Osteoblast (primary cell): ENCODE measurements around the gene SPTB. TPM values are rescaled to one million over a fixed set of nuclear protein-coding genes. Genes with fewer than 3 reads are reported as not detected.
A peak's percentile ranks its signal among the peaks of the same experiment; 100 is the strongest.

Source experiments
- DNase-seq: peaks from one replicate; pipeline ENCODE4 v3.0.0; 2011; ENCODE audit warnings: low spot score, mixed read lengths; ENCODE audit not compliant: insufficient read length; ENCODE audit errors: missing footprints
- H2AFZ ChIP-seq: 2 replicates; pipeline ENCODE4 v1.6.0; 2011; ENCODE audit warnings: mild to moderate bottlenecking, low read length
- H3K27ac ChIP-seq: 2 replicates; pipeline ENCODE4 v1.5.1; 2011; ENCODE audit warnings: mild to moderate bottlenecking, low read depth, low read length, moderate library complexity
- H3K27me3 ChIP-seq: 2 replicates; pipeline ENCODE4 v1.6.0; 2012; ENCODE audit warnings: mild to moderate bottlenecking, control low read depth, inconsistent platforms, low read length, moderate library complexity; ENCODE audit not compliant: insufficient read depth
- H3K36me3 ChIP-seq: 2 replicates; pipeline ENCODE4 v1.5.1; 2011; ENCODE audit warnings: mild to moderate bottlenecking, low read length, control low read depth, moderate library complexity; ENCODE audit not compliant: insufficient read depth
- H3K4me1 ChIP-seq: 2 replicates; pipeline ENCODE4 v1.5.1; 2011; ENCODE audit warnings: mild to moderate bottlenecking, low read length, control low read depth, moderate library complexity; ENCODE audit not compliant: insufficient read depth
- H3K4me2 ChIP-seq: 2 replicates; pipeline ENCODE4 v1.6.0; 2011; ENCODE audit warnings: mild to moderate bottlenecking, low read length; ENCODE audit not compliant: insufficient read depth
- H3K4me3 ChIP-seq: fragments of 200-600 bp; sonication (generic); 3 replicates; pipeline ENCODE4 v1.5.1; 2012; ENCODE audit warnings: mild to moderate bottlenecking, low read length, inconsistent platforms; ENCODE audit not compliant: insufficient read depth
- H3K79me2 ChIP-seq: 2 replicates; pipeline ENCODE4 v1.6.0; 2012; ENCODE audit warnings: mild to moderate bottlenecking, low read length, control low read depth, inconsistent platforms; ENCODE audit not compliant: insufficient read depth
- H3K9me3 ChIP-seq: 2 replicates; pipeline ENCODE4 v1.5.1; 2011; ENCODE audit warnings: low read depth, low read length, control low read depth
- H4K20me1 ChIP-seq: 2 replicates; pipeline ENCODE4 v1.6.0; 2012; ENCODE audit warnings: mild to moderate bottlenecking, low read length, control low read depth; ENCODE audit not compliant: insufficient read depth
- CTCF ChIP-seq: IDR thresholded peaks from 2 replicates; pipeline ENCODE4 v1.5.1; 2011; ENCODE audit warnings: mild to moderate bottlenecking, low read depth, low read length, moderate library complexity; ENCODE audit errors: extremely low read depth
- total RNA-seq: library from RNA; depleted of rRNA; stranded (reverse); fragments of >200 nt; gene quantifications from 2 replicates; pipeline ENCODE4 v1.2.3, GENCODE V29; 2012

Gene SPTB
- total RNA-seq, 1 donor = under 0.01 TPM

GRCh38 chr14:64760916-64761315 is 118.8 kb downstream of the SPTB start:
- H4K20me1 ChIP-seq = no peaks in the 10 kb centered on the region
- H3K4me3 ChIP-seq = no peak overlapping the region
- no peaks in the 10 kb centered on the region for H3K36me3 ChIP-seq
- peaks cover 12% of the 10 kb centered on the region for H3K27me3 ChIP-seq
- H3K79me2 ChIP-seq = no peaks in the 10 kb centered on the region
- no peak overlapping the region for H2AFZ ChIP-seq
- no peaks in the 10 kb centered on the region for H3K9me3 ChIP-seq
- no peak overlapping the region for H3K4me2 ChIP-seq
- DNase-seq = no peak
- no peak for TF ChIP-seq CTCF
- peaks cover 45% of the 10 kb centered on the region for H3K4me1 ChIP-seq
- no peak overlapping the region for H3K27ac ChIP-seq

GRCh38 chr14:64760146-64760755 is 119.5 kb downstream of the SPTB start:
- Histone ChIP-seq H3K27me3 (peaks cover 19% of the 10 kb centered on the region), H3K36me3 (no peaks in the 10 kb centered on the region), H2AFZ (no peak overlapping the region), H3K9me3 (no peaks in the 10 kb centered on the region), H3K27ac (no peak overlapping the region), H3K4me3 (no peak overlapping the region), H3K4me1 (peaks cover 45% of the 10 kb centered on the region), H3K79me2 (no peaks in the 10 kb centered on the region), H3K4me2 (no peak overlapping the region), H4K20me1 (no peaks in the 10 kb centered on the region)
- peak; percentile 95 for DNase-seq
- peak; percentile 86 for TF ChIP-seq CTCF

GRCh38 chr14:64759555-64759938 is 120.2 kb downstream of the SPTB start:
- H3K36me3 ChIP-seq = no peaks in the 10 kb centered on the region
- no peak overlapping the region for H3K4me3 ChIP-seq
- H4K20me1 ChIP-seq = no peaks in the 10 kb centered on the region
- no peak for TF ChIP-seq CTCF
- H2AFZ ChIP-seq = no peak overlapping the region
- H3K27me3 ChIP-seq = peaks cover 26% of the 10 kb centered on the region
- H3K9me3 ChIP-seq = no peaks in the 10 kb centered on the region
- H3K79me2 ChIP-seq = no peaks in the 10 kb centered on the region
- peaks cover 43% of the 10 kb centered on the region for H3K4me1 ChIP-seq
- DNase-seq = no peak
- H3K4me2 ChIP-seq = no peak overlapping the region
- H3K27ac ChIP-seq = peak overlapping the region; percentile 76

- DNase-seq = peak; percentile 99
- no peak overlapping the region for H3K4me3 ChIP-seq
- no peak for TF ChIP-seq CTCF
- peak overlapping the region; percentile 62 for H3K4me2 ChIP-seq
- H3K27ac ChIP-seq = peak overlapping the region; percentile 76
- H3K4me1 ChIP-seq = peaks cover 37% of the 10 kb centered on the region
- no peak overlapping the region for H2AFZ ChIP-seq
- no peaks in the 10 kb centered on the region for H4K20me1 ChIP-seq
- no peaks in the 10 kb centered on the region for H3K9me3 ChIP-seq
- H3K36me3 ChIP-seq = no peaks in the 10 kb centered on the region
- no peaks in the 10 kb centered on the region for H3K79me2 ChIP-seq
- peaks cover 32% of the 10 kb centered on the region for H3K27me3 ChIP-seq
Measured at GRCh38 chr14:64758691-64759554, 120.8 kb downstream of the SPTB start.
